Lower lobe of right lung (tissue), 2 donors: ENCODE results near the gene UVRAG. TPM values are rescaled to one million over a fixed set of nuclear protein-coding genes. Genes with fewer than 3 reads are reported as not detected.

ENCODE experiments used
- ATAC-seq, 2 donors: fragments of 200-7000 bp; cut with Tn5 transposase; one replicate each; pipeline ENCODE4 v1.9.1; 2020 to 2022; ENCODE audit warnings: mild to moderate bottlenecking in 2 of 2, moderate library complexity in 2 of 2
- DNase-seq: peaks from one replicate; pipeline ENCODE4 v3.0.0-alpha.2; 2020
- H3K27ac ChIP-seq: fragments of 200-600 bp; one replicate; pipeline ENCODE4 v1.8.0; 2022
- H3K27me3 ChIP-seq: fragments of 200-600 bp; one replicate; pipeline ENCODE4 v1.8.0; 2022; ENCODE audit warnings: low read depth
- H3K36me3 ChIP-seq: fragments of 200-600 bp; one replicate; pipeline ENCODE4 v1.8.0; 2022; ENCODE audit warnings: mild to moderate bottlenecking
- H3K4me1 ChIP-seq: fragments of 200-600 bp; one replicate; pipeline ENCODE4 v1.8.0; 2022
- H3K4me3 ChIP-seq: fragments of 200-600 bp; one replicate; pipeline ENCODE4 v1.8.0; 2022; ENCODE audit warnings: mild to moderate bottlenecking
- H3K9me3 ChIP-seq: fragments of 200-600 bp; one replicate; pipeline ENCODE4 v1.8.0; 2022
- intact Hi-C: fragments of 100-400 bp; cut with DNase I; formaldehyde crosslinking; loops from one replicate; pipeline ENCODE4 v1.11.0; 2022
- total RNA-seq: library from RNA; stranded (reverse); fragmentation: NEBNext Ultra II Directional; extraction: Animal tissue kit (Norgen Biotek cat#: 25700); gene quantifications from one replicate; pipeline ENCODE4 v1.2.1, GENCODE V29; 2021
- TF ChIP-seq, protein P1 (sequence below): fragments of 200-600 bp; IDR thresholded peaks from one replicate; pipeline ENCODE4 v1.8.0; 2022; ENCODE audit warnings: antibody characterized with exemption, mild to moderate bottlenecking
- donor health status: DM: no; HTN: yes; CAD: no; lungs with severe emphysema.

Gene UVRAG
- total RNA-seq, 1 donor from 2014 or later: 36.0 TPM

DNA sequence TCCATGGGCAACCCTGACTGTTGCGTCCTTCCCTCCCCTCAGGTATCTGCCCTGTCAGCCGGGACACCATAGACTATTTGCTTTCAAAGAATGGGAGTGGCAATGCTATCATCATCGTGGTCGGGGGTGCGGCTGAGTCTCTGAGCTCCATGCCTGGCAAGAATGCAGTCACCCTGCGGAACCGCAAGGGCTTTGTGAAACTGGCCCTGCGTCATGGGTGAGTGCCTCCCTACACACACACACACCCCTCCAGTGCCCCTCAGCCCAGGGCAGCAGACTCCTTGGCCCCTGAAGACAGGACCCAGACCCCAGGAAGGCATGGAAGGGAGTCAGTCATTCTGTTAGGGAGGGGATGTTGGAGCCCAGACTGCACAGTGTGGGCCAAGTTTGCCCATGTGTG is 17.9 kb upstream of the UVRAG start:
- Histone ChIP-seq H3K4me3 (no peak overlapping the region), H3K27me3 (no peaks in the 10 kb centered on the region), H3K27ac (no peak overlapping the region), H3K9me3 (no peaks in the 10 kb centered on the region), H3K4me1 (no peaks in the 10 kb centered on the region), H3K36me3 (no peaks in the 10 kb centered on the region)
- intact Hi-C loops: no loop called here
- ATAC-seq (no peak), DNase-seq (no peak)
- TF ChIP-seq, protein P1, sequence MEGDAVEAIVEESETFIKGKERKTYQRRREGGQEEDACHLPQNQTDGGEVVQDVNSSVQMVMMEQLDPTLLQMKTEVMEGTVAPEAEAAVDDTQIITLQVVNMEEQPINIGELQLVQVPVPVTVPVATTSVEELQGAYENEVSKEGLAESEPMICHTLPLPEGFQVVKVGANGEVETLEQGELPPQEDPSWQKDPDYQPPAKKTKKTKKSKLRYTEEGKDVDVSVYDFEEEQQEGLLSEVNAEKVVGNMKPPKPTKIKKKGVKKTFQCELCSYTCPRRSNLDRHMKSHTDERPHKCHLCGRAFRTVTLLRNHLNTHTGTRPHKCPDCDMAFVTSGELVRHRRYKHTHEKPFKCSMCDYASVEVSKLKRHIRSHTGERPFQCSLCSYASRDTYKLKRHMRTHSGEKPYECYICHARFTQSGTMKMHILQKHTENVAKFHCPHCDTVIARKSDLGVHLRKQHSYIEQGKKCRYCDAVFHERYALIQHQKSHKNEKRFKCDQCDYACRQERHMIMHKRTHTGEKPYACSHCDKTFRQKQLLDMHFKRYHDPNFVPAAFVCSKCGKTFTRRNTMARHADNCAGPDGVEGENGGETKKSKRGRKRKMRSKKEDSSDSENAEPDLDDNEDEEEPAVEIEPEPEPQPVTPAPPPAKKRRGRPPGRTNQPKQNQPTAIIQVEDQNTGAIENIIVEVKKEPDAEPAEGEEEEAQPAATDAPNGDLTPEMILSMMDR: no peak

DNA sequence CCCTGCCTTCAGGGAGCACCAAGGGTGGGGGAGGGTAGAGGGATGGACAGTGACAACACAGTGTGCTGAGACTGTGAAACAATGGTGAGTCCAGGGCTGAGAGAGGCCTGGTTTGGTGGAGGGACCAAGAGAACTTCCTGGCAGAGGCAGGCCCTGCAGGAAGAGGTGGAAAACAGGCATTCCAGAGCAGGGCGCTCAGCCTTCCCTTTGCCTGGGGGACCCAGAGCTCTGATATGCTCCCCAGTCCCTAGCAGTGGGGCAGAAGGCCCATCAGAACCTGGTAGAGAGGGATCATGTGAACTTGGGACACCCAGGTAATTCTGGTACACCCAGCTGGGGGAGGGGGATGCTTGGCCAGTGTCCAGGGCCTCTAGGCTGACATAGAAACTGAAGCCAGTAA is 17.2 kb upstream of the UVRAG start:
- intact Hi-C loops: no loop called here
- TF ChIP-seq, protein P1: no peak
- H3K27ac ChIP-seq: no peak overlapping the region
- no peaks in the 10 kb centered on the region for H3K9me3 ChIP-seq
- H3K27me3 ChIP-seq: no peaks in the 10 kb centered on the region
- H3K36me3 ChIP-seq: no peaks in the 10 kb centered on the region
- H3K4me3 ChIP-seq: no peak overlapping the region
- H3K4me1 ChIP-seq: no peaks in the 10 kb centered on the region
- ATAC-seq (no peak), DNase-seq (no peak)

DNA sequence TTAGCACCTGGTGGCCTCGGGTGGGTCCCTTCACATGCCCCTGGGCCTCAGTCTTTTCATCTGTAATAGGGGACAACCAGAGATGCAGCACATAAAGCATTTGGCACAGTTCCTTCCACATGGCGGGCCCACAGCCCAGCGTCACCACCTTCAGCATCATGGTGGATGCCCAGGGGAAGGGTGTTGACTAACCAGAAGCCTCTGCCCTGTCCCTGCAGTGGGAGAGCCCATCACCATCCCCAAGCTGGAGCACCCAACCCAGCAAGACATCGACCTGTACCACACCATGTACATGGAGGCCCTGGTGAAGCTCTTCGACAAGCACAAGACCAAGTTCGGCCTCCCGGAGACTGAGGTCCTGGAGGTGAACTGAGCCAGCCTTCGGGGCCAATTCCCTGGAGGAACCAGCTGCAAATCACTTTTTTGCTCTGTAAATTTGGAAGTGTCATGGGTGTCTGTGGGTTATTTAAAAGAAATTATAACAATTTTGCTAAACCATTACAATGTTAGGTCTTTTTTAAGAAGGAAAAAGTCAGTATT is 14.8 kb upstream of the UVRAG start:
- TF ChIP-seq, protein P1: no peak
- intact Hi-C loops: loop anchor here (5.0 kb wide), 1 partner anchor 67 kb away; no protein-coding TSS in a partner anchor
- Histone ChIP-seq H3K36me3 (no peaks in the 10 kb centered on the region), H3K4me1 (no peaks in the 10 kb centered on the region), H3K27ac (no peak overlapping the region), H3K27me3 (no peaks in the 10 kb centered on the region), H3K9me3 (no peaks in the 10 kb centered on the region), H3K4me3 (no peak overlapping the region)
- ATAC-seq: no peak
- no peak for DNase-seq

DNA sequence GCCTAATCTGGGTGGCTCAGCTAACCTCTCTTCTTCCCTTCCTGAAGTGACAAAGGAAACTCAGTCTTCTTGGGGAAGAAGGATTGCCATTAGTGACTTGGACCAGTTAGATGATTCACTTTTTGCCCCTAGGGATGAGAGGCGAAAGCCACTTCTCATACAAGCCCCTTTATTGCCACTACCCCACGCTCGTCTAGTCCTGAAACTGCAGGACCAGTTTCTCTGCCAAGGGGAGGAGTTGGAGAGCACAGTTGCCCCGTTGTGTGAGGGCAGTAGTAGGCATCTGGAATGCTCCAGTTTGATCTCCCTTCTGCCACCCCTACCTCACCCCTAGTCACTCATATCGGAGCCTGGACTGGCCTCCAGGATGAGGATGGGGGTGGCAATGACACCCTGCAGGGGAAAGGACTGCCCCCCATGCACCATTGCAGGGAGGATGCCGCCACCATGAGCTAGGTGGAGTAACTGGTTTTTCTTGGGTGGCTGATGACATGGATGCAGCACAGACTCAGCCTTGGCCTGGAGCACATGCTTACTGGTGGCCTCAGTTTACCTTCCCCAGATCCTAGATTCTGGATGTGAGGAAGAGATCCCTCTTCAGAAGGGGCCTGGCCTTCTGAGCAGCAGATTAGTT is 14.2 kb upstream of the UVRAG start:
- TF ChIP-seq, protein P1: no peak
- H3K27ac ChIP-seq: no peak overlapping the region
- intact Hi-C loops: loop anchor here (5.0 kb wide), 1 partner anchor 66 kb away; no protein-coding TSS in a partner anchor
- no peaks in the 10 kb centered on the region for H3K27me3 ChIP-seq
- no peaks in the 10 kb centered on the region for H3K36me3 ChIP-seq
- no peak for ATAC-seq
- H3K4me3 ChIP-seq: no peak overlapping the region
- H3K9me3 ChIP-seq: no peaks in the 10 kb centered on the region
- no peaks in the 10 kb centered on the region for H3K4me1 ChIP-seq
- no peak for DNase-seq

DNA sequence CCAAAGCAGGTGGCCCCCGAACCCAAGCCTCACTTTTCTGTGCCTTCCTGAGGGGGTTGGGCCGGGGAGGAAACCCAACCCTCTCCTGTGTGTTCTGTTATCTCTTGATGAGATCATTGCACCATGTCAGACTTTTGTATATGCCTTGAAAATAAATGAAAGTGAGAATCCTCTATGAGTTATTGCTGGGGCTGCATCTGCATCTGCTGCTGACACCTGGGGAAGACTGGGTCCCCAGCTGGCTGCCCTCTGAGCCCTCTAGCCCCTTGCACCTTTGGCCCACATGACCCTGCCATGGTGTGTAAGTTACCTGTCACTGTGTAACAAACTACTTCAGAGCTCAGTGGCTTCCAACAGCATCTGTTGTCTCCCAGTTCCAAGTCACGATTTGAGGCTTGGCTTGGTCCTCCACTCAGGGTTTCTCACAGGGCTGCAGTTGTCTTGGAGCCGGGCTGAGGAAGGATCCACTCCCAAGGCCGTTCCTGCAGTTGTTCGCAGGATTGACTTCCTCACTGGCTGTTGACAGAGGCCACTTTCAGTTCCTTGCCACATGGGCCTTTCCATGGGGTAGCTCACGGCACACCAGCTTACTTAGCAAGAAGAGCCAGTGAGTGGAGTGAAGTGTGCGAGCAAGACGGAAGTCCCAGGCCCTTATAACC is 13.5 kb upstream of the UVRAG start:
- no peak overlapping the region for H3K27ac ChIP-seq
- ATAC-seq (peak; percentile 27 to 61), DNase-seq (peak; percentile 59)
- H3K4me1 ChIP-seq: no peaks in the 10 kb centered on the region
- H3K4me3 ChIP-seq: no peak overlapping the region
- intact Hi-C loops: loop anchor here (5.0 kb wide), 1 partner anchor 66 kb away; no protein-coding TSS in a partner anchor
- H3K9me3 ChIP-seq: no peaks in the 10 kb centered on the region
- H3K36me3 ChIP-seq: no peaks in the 10 kb centered on the region
- H3K27me3 ChIP-seq: no peaks in the 10 kb centered on the region
- TF ChIP-seq, protein P1: no peak
